SIG-M5 treated with dmso at 0.1 percent for 504 hours (cell line): ENCODE results near the gene DLGAP4.
A peak's percentile ranks its signal among the peaks of the same experiment; 100 is the strongest.

ENCODE experiments used
- DNase-seq: peaks from one replicate; lab custom pipeline; 2025; ENCODE audit not compliant: unreplicated experiment; lab: John Stamatoyannopoulos, UW

Gene DLGAP4

DNA sequence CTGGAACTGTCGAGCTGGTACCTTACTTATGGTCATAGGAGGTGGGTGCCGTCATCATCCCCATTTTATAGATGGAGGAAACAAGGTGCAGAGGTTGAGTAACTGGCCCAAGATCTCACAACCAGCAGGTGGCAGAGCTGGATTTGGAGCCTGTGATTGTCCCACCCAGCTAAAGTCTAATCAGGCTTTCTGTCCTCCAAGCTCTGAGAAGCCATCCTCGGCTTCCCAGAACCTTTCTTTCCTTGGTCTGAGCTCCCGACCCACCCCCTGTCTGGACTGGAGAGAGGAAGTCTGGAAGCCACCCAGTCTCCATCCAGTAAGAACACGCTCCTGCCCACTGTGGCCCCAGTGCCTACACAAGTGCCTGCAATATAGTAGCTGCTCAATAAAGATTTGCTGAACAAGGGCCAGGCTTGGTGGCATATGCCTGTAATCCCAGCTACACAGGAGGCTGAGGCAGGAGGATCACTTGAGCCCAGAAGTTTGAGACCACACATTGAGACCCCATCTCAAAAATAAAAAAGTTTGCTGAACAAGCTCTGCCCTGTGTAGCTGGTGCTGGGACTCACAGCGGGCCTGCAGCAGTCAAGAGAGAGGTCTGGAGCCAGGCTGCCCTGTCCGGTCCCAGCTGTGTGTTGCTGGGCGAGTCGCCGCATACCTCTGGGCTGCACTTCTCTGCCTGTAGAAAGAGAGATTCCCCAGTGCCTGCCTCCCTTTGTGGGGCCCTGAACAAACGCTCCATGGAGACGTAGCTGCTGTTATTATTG, 32.5 kb upstream of the DLGAP4 start:
- DNase-seq: peak; percentile 14

DNA sequence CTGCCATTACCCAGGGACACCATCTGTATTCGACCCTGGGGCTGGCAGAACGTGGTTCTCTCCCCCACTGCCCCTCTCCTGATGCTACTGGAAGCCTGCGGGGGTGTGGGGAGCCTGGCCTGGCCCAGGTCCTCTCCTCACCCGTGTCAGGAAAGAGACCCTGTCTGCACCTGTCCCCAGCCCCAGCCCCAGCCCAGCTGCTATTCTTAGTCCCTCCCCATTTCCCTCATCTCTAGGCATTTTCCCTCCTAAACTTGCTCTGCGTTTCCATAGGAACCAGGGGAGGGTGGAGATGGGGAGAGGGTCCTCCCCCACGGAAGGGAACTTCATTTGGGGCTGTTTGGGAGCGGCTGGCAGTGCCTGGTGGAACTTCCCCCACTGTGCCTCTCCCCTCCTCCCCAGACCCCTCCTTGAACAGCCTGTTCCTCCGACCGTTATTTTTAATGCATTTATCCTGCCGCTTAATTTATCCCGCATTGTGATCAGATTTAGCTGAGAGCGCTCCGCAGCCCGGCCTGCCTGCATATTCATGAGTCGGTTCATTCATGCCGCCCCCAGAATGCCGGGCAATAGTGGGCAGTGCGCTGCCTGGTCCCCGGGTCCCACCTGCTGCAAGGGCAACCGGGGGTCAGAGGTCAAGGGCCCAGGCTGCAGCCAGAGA, 31.8 kb upstream of the DLGAP4 start:
- no peak for DNase-seq

DNA sequence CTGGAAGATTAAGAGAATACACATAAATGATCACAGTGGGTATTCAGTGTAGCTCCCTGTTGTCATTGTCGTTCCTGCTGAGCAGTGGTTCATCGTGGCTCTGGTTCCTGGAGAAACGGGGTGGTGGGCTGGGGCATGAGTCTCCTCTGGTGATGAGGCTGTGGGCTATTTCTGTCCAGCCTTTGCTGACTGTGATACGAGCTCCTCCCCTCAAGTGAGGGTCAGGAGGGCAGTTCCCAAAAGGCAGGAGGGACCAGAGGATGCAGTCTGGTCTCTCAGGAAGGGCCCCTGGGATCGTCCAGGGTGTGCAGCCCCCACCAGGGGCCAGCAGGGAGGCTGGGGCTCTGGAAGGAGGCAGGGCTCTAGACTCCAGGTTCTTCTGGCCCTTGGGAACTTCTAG, 31.1 kb upstream of the DLGAP4 start:
- DNase-seq: no peak

DNA sequence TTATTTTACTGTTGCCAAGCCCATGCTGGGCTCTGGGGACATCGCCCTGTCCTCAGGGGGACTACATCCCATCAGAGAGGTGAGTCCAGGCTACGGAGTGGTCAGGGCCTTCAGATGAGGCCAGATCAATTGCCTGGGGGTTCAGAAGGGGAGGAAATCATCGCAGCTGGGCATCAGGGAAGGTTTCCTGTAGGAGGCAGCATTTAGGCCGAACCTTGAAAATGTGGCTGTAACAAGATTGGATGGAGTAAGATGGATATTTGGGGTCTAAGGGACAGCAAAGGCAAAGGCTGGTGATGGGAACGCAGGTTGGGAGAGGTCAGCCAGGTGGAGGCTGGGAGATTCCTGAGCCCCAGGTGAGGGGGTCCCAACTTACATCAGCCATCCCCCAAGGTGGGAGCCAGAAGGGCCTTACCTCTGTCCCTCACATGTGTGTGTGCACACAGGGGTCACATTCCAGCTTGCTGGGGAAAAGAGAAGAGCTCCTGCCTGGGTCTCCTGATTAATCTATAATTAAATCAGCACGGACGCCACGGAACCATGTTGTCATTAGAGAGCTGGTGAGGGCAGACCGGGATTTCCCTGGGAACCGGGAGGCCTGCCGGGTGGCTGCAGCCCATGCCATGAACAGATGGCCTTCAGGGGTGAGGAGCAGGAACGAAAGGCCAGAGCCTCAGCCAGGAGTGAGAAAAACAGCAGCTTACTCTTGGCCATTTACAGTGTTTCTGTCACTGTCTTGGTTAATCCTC, 30.5 kb upstream of the DLGAP4 start:
- no peak for DNase-seq

DNA sequence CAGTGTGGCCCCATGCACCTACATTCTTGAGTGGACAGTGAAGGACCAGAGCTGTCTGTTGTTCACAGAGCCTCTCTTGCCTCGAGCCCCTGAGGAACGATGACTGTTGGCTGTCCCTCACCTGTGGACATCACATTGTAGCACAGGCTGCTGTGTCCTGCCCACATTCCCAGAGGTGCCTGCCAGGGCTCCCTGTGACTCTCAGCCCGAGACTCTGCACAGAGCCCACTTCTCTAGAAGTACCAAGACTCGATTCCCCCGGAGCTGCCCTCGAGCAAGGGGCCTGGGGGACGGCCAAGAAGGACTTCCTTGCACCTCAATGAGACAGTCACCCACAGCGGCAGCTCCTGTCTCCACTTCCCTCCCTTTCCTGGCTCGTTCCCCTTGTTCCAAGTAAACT, 28.6 kb upstream of the DLGAP4 start:
- no peak for DNase-seq

DNA sequence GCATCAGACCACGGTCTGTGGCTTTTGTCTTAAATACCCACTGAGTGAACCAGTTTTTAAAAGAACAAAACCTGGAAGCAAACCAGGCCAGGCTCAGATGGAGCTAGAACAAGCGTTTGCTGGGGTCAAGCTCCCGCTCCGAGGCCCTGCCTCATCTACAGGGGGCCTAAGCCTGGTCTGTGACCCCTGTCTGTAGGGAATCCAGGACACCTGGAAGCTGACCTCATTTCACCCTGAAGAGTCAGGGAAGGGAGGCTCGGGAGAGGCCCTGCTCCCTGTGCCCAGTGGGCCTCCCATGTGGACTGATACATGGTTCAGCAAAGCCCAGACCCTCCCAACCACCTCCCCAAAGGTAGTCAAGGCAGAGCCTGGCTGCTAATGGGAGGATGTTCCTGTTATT, 26.8 kb upstream of the DLGAP4 start:
- no peak for DNase-seq

DNA sequence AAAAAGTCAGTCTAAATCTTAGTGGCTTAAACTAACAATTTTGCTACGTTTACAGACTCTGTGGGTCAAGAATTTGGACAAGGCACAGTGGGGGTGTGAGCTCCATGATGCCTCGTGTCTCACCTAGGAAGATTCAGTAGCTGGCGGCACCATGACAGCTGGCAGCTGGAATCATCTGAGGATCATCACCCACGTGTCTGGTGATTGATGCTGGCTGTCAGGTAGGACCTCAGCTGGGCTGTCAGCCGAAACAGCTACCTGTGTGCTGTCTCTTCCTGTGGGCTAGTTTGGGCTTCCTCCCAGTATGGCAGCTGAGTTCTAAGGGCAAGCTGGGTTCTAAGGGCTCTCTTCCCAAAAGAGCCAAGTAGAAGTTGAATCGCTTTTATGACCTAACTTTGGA, 26.4 kb upstream of the DLGAP4 start:
- no peak for DNase-seq

DNA sequence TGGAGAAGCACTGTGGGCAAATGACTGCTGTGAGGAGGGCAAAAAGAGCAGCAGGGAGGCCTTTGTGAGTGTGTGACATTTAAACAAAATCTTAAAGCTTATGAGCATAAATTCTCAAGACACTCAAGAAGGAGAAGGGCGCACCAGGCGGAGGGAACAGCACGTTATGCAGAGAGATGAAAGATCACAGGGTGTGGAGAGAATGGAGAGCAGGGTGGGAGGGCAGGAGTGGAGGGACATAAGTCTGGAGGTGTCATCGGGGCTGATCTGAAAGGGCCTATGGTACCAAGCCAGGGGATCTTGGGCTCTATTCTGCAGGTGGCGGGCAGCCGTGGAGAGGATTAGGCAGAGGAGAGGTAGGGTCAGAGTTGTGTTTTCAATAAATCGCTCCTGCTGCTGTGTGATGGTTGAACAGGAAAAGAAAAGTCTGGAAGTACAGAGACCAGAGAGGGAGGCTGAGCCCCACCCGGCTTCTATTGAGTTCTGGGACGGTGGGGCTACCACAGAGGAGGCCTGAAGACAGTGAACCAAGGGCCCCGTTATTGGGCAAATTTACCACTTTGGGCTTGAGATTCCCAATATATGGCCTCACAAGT, 24.3 kb upstream of the DLGAP4 start:
- no peak for DNase-seq

DNA sequence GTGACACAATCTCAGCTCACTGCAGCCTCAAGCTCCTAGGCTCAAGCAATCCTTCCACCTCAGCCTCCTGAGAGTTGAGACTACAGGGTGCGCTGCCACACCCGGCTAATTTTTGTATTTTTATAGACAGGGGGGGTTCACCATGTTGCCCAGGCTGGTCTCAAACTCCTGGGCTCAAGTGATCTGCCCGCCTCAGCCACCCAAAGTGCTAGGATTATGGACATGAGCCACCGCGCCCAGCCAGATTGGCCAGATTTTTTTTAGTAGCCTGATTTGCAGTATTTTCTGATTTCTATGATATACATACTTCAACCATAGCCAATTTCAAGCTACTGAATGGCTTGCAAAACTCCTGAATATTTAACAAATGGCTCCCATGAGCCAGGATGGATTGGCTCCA, 21.4 kb upstream of the DLGAP4 start:
- no peak for DNase-seq

DNA sequence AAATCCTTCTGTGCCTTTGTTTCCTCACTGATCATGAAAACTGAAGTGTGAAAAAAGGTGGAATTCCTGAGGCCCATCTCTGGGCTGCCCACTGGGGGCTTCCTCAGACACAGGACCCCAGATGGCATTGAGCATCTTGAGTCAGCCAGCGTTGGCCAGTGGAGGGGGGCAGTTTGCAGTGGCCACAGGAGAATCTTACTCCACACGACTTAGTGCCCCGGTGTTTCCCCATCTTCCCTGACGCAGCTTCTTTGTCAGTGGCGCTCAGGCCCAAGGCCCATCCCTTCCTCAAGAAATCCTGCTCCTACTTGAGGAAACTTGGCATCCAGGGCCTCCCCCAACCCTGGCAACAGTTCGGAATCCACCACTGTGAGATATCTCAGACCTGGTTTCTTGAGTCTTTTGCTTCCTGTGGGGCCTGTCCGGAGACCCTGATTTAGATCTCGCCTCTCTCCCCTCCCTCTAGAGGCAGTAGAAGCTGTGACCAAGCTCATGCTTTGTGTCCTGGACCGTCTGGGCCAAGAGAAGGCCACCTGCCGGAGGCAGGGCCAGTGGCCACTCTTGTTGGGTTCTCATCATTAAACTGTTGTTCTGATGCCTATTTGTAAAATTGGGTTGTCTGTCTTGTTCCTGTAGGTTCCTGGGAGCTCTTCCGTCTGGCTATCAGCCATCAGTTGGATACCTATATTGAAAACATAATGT, 20.2 kb upstream of the DLGAP4 start:
- no peak for DNase-seq

DNA sequence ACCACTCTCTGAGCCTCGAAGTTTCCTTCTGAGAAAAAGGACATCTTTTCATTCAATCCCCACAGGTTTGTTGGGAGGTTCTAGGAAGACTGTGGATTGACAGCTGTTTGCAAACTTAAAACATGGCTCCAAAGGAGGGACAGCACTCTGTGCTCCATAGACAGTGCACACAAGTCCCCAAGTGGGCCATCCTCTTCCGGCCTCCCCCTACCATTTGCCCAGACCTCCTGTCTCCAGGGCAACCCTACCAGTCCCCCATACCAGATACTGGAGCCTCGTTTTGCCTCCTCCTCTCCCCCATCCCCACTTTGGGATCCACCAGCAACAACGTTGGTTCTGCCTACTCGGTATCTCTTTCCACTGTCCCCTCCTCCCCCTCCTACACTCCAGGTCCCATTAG, 8.5 kb upstream of the DLGAP4 start:
- no peak for DNase-seq

DNA sequence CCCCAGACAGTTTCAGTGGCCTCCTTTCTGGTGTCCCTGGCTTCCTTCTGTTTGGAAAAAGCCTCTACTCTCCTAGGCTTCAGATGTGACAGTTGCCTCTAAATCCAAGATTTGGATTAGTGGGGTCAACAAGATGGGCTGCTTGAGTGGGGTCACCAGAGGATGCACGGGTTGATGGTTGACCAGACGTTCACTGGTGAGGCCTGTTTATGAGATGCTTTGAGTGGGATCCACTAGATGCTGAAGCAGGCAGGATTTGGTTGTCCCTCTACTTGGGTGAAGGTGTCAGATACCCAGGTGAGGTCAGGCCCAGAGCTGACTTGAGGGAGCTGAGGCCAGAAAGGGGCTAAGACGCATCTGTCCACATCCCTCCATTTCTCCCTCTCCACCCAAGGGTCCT, 8.1 kb upstream of the DLGAP4 start:
- DNase-seq: no peak

DNA sequence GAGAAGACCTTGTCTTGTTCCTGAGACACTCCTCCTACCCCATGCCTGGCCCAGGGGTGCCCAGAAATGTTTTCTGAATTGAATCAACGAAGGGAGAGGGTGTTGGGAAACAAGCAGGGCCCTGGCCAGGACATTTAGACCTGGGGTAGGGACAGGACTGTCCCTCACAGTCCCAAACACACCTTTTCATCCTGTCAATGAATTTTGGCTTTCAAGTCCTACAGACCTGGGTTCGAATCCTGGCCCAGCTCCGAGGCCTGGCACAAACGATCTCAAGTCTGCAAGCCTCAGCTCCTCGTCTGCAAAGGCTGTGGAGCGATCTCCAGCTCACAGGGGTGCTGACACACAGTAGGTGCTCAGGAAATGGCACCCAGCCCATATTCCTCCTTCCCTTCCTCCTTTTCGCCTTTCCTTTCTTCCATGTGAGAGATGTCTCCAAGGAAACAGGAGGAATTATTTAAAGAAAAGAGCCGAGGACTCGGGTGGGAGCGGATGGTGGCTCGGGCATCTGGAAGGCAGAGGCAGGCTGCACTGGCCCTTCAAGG, 7.3 kb upstream of the DLGAP4 start:
- DNase-seq: no peak

DNA sequence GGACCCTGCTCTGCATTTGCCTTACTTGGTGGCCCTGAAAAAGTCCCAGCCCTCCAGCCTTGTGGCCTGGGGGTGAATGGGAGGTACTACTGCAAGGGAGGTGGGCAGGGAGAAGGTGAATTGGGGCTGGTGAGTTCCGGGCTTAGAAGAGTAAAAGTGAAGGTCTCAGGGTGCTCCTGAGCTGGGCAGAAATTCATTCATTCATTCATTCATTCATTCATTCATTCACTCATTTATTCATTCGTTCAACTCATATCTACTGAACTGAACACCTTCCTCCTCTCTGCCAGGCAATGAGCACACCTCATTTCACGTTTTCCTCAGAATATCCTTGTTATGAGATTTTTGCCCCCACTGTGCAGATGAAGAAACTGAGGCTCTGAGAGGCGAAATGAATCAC, 6.7 kb upstream of the DLGAP4 start:
- no peak for DNase-seq

DNA sequence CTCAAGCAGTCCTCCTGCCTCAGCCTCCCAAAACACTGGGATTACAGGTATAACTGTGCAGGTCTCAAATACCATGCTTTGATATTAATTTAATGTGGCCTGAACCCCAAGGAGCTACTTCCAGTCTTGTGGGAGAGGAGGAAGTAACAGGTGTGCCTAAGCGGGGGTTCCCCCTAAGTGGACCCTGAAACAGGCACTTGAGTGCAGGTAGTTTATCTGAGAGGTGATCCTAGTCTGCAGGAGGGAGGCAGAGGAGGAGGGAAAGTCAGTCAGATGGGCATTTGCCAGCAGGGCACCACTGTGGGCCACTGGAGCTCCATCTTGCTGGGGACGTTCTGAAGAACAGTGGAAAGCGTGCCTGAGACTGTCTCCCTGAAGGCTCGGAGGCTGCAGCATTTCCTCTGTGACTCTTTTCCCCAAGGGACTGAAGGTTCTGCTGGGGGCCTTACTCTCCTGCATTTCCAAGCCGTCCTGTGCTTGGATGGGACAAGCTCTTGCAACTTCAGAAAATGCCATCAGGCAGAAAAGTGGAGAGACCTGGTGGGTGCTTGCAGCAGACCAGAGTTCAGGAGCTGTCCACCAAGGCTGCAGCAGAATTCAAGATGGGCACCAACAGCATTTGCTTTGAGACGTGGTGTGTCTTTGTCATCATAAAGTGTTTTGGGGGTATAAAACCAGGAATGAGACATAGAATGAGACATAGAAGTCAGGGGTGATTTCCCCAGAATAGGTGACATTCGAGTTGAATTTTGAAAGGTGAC, 4.6 kb upstream of the DLGAP4 start:
- no peak for DNase-seq

DNA sequence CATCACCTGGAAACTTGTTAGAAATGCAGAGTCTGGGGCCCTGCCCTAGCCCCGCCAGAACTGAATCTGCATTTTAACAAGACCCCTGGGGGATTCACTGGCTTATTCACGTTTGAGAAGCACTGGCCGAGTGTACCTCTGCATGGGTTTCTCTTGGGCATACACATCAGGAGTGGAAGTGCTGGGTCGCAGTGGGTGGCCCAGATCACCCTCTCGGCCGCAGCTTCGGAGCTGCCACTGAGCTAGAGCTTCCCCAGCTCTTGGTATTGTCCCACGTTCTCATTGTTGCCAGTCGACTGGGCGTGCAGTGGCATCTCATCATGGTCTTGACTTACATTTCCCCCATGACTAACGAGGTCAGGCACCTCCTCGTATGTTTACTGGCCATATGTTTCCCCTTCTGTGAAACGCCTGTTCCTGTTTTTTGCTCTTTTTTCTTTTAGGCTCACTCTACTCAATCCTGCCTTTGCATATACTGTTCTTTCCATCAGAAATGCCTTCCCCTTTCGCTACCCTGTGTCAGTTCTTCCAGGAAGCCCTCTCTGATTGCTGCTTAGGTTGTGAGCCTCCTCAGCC, 3.0 kb upstream of the DLGAP4 start:
- peak; percentile 37 for DNase-seq

DNA sequence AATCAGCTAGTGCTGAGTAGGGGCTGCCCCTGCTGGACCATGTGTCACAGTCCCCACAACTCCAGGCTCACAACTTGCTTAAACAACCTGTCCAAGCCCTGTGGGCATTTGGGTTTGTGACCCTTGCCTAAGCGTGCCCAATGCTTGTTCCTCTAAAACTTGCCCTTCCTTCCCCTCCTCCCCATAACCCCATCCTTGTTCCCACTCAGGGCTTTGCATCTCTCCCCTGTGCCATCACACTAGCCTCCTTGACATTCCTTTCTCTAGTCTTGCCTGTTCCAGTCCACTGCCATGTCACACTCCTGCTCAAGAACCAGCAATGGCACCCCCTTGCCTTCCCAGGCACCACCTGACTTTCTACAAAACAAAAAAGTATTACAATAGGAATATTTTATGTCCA, 2.3 kb upstream of the DLGAP4 start:
- no peak for DNase-seq

DNA sequence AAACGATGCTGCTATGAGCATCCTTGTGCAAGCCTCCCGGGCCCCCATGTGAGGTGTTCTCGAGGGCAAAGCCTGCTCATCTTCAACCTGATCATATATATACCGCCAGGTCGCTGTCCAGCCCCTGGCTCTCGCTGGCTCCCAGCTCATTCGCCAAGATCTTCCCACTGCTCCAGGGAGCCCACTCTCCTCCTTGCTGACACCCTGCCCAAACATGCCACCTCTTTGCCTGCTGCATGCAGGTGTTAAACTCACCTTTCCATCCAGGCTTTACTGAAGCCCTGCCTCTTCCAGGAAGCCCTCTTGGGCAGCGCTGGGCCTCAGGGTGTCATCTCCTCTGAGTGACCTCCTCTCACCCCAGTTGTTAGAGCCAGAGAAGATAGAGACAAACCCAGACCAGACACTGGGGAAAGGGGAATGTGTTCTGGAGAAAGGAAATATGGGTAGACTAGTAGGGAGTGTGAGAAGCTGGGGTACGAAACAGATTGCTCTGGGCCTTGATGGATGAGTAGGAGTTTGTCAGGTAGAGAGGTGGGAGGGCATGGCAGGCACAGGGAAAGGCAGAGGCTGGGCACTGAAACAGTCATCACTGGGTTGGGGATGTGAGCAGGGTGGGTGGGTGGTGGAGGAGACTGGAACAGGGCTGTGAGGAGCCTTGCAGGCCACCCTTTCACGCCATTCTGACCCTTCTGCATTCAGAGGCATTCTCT, 1.2 kb upstream of the DLGAP4 start:
- no peak for DNase-seq
